ENCODE results near the gene CDH13.

Gene CDH13

GRCh38 chr16:83329441-83329840 lies 702.7 kb downstream of the CDH13 start:
- no peak for DNase-seq

DNA sequence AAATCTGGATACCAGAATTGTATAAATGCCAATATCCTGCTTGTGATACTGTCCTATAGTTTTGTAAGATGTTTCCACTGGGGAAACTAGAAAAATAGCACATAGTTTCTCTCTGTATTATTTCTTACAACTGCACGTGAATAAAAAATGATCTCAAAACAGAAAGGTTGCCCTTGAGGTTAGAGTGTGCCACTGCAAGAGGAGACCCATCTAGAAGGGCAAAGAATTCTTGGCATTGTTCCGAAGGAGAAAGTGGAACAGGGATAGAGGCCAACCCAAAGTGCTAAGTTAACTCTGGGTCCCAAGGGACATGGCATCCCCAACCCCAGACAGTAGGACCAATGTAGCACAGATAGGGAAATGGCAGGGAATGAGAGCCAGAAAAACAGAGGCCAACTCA lies 703.5 kb downstream of the CDH13 start:
- DNase-seq = no peak

DNA sequence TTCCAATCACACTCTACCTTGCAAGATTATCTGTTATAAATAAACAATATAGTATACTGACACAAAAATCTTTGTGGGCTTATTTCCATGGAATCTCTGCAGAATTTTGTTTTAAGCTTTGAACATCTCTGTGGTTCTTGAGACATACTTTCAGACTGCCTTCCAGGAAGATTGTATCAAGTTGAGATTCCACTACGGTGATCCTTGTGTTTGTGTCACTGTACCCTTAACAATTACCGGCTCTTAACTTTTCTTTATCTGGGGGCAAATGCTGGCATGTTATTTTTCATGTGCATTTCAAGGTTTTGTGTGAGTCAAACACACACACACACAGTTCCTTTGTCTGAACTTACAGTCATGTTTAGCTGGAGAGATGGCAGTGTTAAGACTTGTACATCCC lies 708.3 kb downstream of the CDH13 start:
- no peak for DNase-seq

GRCh38 chr16:83336603-83337002 lies 709.8 kb downstream of the CDH13 start:
- DNase-seq = no peak

- DNase-seq = no peak
Measured at GRCh38 chr16:83338138-83338537, 711.4 kb downstream of the CDH13 start.

DNA sequence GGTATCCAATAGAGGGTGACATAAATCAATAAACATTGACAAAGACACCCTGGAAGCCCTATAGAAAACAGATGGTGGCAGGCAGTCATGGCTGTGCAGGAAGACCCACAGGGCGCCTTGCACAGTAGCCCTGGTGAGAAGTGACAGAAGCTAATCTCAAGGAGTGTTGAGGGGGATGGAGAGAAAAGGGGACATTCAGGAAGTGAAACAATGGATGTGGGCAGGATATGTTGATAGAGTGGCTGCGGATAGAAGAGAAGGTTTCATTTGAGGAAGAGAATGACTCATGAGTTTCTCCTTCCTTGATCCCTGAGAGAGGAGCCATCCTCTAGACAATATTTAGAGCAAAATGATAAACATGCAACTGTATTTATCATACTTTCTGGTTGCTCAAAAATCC lies 712.2 kb downstream of the CDH13 start:
- no peak for DNase-seq

- no peak for DNase-seq
Measured at GRCh38 chr16:83343935-83344366, 717.2 kb downstream of the CDH13 start.

DNA sequence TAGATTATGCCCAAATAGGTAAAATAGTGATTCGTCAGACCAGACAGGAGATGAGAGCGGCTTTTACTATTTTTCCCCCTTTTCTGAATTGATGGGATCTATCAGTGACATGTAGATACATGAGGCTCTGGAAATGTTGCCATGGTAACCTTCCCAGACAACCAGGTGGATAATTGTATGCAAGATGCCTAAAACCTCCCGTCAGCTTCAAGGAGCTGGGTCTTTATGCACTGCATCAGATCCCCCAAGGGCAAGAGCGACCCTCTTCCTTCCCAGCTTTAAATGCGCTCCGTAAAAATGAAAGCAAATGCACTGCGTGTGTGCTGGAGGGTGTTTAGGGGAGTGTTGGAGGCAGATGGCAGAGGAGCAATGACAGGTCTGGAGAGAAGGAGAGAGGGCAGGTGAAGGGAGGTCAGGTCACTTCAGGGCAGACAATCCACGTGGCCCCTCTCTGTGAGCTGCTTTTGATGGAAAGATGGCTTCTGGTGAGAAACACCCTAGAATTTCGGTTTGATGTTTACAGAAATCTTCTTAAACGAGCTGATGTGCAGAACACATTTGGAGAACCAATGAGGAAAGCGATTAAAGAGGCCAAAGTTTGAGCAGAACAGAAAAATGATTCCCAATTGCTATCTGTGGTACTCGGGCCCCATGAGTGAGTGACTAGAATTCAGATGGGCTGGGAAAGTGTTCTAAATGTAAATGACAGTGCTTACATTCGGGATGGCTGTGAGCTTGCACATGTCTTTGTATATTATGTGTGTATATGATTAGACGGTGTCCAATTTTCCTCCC lies 719.3 kb downstream of the CDH13 start:
- no peak for DNase-seq

- no peak for DNase-seq
Measured at GRCh38 chr16:83348991-83349390, 722.2 kb downstream of the CDH13 start.

- DNase-seq = no peak
Measured at GRCh38 chr16:83350481-83350880, 723.7 kb downstream of the CDH13 start.

DNA sequence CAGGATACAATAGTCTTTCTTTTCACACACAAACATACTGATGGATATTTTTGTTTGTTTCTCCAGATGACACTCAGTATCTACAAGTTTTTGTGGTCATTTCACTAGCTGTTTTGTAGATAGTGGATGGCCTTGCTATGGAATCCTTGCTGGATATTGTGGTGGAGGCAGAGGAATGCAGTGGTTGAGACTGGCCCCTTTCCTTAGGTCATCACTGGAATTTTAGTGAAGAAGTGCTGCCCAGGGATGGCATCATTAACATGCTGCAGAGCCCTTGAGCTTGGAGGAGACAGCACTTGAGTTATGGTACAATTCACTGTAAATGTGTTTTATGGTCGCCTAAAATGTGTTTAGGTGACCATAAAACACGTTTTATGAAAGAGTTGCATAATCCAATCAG lies 725.1 kb downstream of the CDH13 start:
- DNase-seq = no peak

DNA sequence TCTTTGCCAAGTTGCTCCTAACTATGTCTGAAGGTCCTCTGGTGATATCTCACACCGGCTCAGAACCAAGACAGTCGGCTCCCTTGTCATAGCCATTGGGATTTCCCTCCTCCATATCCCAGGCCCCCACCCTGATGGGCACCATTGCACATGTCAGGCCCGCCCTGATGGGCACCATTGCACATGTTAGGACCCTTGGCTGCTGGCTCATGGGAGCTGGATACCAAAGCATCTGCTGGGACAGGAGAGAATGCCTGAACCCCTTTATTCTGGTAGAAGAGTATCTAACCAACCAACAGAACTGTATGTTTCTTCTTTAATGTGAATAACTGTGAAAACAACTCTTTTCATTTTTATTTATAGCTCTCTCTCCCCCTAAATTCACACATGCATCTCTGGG lies 726.5 kb downstream of the CDH13 start:
- no peak for DNase-seq

GRCh38 chr16:83354015-83354414 lies 727.2 kb downstream of the CDH13 start:
- DNase-seq = no peak

- DNase-seq = no peak
Measured at GRCh38 chr16:83355570-83356218, 728.9 kb downstream of the CDH13 start.

DNA sequence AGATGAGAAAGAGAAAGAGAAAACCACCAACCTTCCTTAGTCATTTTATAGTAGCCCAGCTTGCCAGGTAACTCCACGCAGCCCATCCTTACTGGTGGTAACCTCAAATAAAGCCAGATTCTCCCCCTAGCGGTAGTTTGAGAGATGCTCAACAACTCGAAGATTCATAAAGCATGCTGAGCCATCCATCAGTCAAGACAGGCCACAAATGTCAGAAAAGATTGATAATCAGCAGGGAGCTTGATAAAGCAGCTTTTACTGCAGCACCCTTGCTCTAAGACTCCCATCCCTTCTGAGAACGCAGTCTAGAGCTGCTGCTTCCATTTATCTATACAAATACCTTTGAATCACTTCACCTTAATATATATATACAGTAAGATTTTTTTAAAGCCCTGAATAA lies 729.5 kb downstream of the CDH13 start:
- DNase-seq = no peak

DNA sequence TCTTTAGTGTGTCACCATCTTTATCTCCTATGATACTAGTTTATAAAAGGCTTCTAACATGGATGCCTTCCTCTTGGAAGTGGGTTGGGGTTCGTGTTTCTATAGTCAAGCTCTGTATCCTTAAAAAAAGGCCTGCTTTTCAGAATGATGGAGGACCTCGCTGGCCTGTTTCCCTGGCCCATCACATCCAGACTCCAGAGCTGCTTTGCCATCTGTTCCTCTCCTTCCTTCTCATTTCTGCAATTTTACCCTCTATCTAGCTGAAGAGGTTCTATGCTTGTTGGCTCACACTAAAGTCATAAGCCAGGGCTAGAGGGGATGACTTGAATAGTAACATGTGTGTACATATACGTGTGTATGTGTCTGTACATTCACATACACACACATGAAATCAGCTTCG lies 730.2 kb downstream of the CDH13 start:
- no peak for DNase-seq

DNA sequence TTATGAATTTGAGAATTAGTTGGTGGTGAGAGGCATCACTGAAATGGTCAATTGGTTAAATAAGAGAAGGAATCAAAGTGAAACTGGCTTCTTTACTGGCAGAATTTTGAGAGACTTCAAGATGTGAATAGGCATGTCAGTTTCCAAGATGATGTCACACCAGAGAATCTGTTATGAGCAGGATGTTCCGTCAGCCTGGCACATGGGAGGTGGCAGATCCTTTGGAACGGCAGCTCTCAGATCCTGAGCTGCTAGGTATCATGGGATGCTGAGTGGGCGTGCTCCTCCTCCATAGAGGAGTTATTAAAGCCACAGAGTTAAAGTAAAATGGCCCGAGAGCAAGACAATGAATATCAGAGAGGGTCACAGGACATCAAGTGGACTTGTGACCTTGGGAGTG lies 736.8 kb downstream of the CDH13 start:
- DNase-seq = no peak

GRCh38 chr16:83365166-83365565 lies 738.4 kb downstream of the CDH13 start:
- DNase-seq = no peak

DNA sequence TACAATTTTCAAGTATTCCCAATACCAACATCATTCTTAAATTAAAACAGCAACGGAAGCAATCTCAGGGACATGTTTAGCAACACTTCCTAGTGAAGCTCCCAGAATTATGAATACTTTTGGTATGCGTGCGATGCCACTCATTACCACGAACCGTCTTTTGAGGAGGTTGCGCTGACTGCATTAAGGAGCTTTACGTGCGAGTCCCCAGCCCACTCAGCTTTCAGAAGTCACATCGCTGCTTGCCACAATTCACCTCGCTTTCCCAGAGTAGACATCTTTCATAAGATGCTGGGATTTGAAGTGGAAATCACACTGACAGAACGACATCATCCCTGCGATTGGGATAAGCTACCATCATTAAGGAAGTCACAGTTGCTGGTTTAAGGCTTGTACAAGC lies 739.5 kb downstream of the CDH13 start:
- no peak for DNase-seq

DNA sequence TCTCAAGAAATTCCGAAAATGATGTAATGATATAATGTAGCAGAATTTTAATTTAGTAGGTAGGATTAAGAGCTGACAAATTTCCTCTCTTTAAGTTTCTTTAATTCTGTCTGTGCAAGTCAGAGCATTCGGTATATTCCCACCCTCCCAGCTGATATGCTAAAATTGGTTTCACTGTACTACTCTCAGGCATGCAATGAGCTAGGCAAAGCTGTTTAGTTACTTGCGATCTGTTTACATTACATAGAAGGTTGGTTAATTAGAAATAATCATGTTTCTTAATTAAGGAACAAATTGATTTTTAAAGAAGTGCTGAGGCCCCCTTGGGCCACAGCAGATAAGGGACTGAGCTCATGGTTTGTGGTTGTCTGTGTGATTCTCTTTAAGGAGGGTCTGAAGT lies 748.2 kb downstream of the CDH13 start:
- no peak for DNase-seq

GRCh38 chr16:83389751-83390150 lies 763.0 kb downstream of the CDH13 start:
- DNase-seq = no peak

GRCh38 chr16:83390759-83391158 lies 764.0 kb downstream of the CDH13 start:
- no peak for DNase-seq

DNA sequence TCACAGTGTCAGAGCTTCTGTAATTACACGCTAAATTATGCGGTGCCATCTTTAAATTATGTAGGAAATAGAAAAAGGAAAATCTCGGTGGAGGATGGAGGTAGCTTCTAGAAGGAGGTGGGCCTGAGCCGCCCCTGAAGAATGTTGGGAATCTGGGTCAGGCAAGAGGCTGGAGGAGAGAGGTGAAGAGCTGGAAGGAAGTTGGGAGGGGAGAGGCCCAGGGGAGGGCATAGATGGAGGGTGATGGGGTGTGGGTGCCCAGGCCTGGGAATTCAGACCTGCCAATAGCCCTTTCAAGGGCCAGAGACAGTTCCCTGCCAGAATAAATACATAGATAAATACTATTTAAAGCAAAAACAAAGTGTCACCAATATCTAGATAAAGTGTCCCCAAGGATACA lies 766.0 kb downstream of the CDH13 start:
- DNase-seq = no peak

GRCh38 chr16:83393196-83393981 lies 766.6 kb downstream of the CDH13 start:
- DNase-seq = no peak
